GM12801 (cell line): ENCODE data around the gene RHAG.

Experiments
- TF ChIP-seq, protein P1 (sequence below): IDR thresholded peaks from one replicate; pipeline ENCODE4 v1.5.1; 2011; ENCODE audit warnings: control low read depth; ENCODE audit not compliant: insufficient read length; ENCODE audit errors: extremely low read depth

Gene RHAG

DNA sequence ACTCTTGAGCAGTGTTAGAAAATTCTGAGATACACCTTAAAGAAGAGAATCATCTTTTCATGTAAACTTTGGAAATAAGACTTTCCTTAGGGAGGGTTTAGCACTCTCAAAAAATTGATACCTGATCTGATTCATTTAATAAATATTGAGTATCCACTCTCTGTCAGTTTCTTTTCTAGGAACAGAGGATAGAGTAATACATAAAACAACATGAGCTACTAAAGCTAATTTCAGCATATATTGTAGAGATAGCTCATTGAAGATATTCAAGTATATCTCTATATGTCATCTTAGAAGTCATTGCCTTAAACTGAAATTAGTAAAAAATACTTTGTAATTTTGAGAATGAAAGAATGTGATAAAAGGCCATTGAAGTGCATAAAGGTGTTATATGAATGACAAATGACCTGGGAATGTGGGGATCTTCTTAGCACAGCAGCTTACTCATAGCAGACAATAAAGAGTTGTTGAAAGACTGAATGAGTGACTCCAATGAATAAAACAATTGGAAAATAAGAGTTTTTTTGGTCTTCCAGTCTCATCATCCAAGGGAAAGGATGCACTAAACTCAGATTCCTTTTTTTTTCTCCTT is 29.2 kb downstream of the RHAG start:
- TF ChIP-seq, protein P1, sequence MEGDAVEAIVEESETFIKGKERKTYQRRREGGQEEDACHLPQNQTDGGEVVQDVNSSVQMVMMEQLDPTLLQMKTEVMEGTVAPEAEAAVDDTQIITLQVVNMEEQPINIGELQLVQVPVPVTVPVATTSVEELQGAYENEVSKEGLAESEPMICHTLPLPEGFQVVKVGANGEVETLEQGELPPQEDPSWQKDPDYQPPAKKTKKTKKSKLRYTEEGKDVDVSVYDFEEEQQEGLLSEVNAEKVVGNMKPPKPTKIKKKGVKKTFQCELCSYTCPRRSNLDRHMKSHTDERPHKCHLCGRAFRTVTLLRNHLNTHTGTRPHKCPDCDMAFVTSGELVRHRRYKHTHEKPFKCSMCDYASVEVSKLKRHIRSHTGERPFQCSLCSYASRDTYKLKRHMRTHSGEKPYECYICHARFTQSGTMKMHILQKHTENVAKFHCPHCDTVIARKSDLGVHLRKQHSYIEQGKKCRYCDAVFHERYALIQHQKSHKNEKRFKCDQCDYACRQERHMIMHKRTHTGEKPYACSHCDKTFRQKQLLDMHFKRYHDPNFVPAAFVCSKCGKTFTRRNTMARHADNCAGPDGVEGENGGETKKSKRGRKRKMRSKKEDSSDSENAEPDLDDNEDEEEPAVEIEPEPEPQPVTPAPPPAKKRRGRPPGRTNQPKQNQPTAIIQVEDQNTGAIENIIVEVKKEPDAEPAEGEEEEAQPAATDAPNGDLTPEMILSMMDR = no peak

DNA sequence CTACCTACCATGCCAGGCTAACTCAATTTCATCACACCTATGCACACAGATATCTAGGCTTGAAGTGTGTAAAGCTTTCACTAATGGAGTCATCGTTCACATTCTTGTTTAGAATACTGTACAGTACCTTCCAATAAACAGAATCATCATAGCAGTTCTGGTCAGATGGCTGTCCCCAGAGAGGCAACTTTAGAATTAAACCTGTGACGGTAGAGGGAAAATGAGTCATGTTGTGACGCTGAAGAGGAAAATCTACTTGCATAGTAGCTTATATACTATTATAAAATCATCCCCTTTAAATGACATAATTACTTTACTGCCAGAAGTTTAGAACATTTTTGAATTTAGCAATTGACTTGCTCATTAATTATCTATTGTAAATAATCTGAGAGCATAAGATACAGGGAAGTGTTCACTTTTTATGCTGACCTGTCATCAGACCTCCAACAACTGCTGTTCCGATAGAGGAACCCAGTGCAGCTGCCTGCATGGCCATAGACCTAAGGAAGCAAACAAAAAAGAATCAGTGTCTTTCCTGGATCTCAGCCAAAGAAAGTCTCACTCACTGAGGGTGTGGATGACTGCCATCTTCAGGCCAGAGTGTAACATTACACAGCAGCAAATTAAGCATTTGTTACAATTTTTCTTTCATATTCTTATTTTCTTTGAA is 29.8 kb downstream of the RHAG start:
- TF ChIP-seq, protein P1 = no peak

DNA sequence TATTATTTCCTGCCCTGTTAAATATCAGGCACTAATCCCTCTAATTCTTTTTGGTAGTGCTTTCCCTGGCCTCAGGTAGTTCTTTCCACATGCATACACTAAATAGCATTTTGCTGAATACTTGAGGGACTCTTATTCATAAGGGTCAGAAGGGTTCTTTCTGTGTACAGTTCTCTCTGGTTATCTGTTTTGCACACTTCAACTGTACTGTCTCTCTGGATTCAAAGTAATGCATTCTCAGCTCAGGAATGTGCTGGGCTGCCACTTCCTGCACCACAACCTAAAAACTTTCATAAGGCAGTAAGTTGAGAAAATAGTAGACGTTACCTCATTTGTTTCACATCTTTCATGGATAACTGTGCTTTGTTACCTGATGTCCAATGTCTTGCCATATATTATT is 54.1 kb downstream of the RHAG start:
- TF ChIP-seq, protein P1 = no peak

DNA sequence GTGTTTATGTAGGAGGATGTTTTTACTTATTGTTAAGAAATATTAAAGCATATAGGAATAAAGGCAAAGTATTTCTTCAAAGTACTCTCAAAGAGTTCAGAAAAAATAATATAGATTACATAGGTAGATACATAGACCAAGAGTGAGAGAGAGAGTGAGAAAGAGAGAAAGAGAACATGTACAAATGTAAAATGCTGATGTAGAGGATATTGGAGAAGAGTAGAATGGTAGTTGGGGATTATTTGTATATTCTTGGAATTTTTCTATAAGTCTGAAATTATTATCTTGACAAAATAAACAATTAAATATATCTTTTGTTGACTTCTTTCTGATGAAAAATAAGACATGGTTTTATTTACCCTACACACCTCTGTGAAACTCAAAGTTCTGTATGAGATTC is 57.0 kb downstream of the RHAG start:
- TF ChIP-seq, protein P1 = no peak

DNA sequence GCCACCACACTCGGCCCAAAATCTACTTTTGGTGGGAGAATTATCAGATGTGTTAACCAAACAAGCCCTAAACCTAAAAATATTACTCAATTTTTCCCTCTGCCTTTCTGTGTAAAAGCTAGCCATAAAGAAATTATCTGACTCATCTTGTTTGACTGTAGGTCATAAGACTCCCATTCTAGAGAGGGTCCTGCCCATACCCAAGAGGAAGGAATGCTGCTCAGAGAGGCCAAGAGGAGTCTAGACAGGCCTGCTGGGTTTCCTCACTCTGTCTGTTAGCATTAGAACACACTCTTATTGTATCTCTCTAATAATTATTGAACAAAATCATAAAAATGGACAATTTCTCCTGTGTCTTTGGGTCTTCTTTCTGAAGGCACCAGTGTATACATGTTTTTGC is 60.0 kb downstream of the RHAG start:
- TF ChIP-seq, protein P1 = no peak

DNA sequence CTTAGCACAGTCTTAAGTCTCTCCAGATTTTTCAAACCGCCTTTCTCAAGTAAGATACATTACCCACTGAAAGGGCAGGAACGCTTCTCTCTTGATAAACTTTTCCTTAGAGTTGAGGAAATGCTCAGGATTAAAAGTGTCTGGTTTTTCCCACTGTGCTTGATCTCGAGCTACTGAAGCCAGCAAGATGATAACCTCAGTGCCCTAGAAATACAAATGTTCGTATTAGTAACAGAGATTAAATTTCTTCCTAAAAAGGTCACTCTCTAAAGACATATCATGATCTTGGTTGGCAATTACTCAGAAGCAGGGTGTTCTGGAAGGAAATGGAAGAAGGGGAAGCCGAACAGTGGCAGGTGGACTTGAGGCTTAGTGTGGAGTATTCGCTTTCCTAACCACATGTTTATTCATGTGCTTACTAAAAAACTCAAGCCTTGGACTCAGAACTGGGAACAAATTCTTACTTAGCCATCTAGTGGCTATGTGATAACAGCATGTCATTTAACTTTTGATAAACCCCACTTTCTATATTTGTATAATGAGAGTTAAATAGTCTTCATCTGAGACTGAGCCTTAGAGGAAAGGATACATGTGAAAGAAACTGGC is 66.1 kb downstream of the RHAG start:
- TF ChIP-seq, protein P1 = no peak

DNA sequence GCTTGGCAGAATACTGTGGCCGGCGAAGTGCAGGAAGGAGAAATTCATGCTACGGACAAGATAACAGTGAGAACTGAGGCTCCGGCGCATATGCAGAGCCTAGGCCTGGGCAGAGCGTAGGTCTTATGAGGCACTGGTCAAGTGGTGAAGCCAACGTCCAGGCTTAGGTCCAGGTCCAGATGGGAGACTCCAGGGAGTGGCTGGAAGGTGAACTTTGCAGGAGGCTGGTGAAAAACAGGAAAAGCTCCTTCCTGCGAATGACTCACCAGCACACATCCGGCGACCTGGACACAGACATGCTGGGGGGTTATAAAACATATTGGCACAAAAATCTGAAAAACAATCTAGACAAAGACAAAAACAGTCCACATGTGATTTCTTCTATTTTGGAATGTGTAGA is 70.8 kb downstream of the RHAG start:
- TF ChIP-seq, protein P1 = no peak
